GM12878 (cell line): ENCODE data around the gene ASAP2. TPM values are rescaled to one million over a fixed set of nuclear protein-coding genes. Genes with fewer than 3 reads are reported as not detected.
A peak's percentile ranks its signal among the peaks of the same experiment; 100 is the strongest.

ENCODE experiments used
- ATAC-seq: fragments of 200-7000 bp; cut with Tn5 transposase; 3 replicates; pipeline ENCODE4 v1.9.1; 2020; ENCODE audit warnings: mild to moderate bottlenecking, moderate library complexity
- BruUV-seq: library from RNA; stranded (reverse); fragments of 400-500 nt; replicated peaks from 2 replicates; lab custom pipeline; 2021; lab: Mats Ljungman, UMichigan
- CTCF ChIA-PET: fragments of 300-600 bp; sonication (Branson Sonifier 250); formaldehyde crosslinking; extraction: SDS; loops from one replicate; lab custom pipeline; 2021; ENCODE audit warnings: inconsistent platforms; lab: Yijun Ruan, JAX
- POLR2A ChIA-PET: fragments of 350-600 bp; formaldehyde crosslinking; extraction: SDS; loops from one replicate; lab custom pipeline; 2021; ENCODE audit warnings: inconsistent platforms; lab: Charles Lee
- RAD21 ChIA-PET: fragments of 300-600 bp; sonication (Branson Sonifier 250); formaldehyde crosslinking; loops from one replicate; lab custom pipeline; 2023; ENCODE audit warnings: antibody characterized with exemption; ENCODE audit not compliant: unreplicated experiment; lab: Charles Lee
- SMC1A ChIA-PET: fragments of 300-600 bp; sonication (Branson Sonifier 250); formaldehyde crosslinking; loops from one replicate; lab custom pipeline; 2023; ENCODE audit not compliant: unreplicated experiment, uncharacterized antibody; lab: Charles Lee
- DNase-seq: peaks from one replicate; pipeline ENCODE4 v3.0.0-alpha.2; 2011; ENCODE audit warnings: low read depth, low spot score
- FAIRE-seq: peaks from 3 replicates; lab custom pipeline; 2011; peaks lifted over from hg19 to GRCh38; lab: Jason Lieb, UNC
- H2AFZ ChIP-seq: 2 replicates; pipeline ENCODE4 v1.6.0; 2011; ENCODE audit warnings: low read depth, low read length, control low read depth; ENCODE audit not compliant: control insufficient read depth
- H3K27ac ChIP-seq: 2 replicates; pipeline ENCODE4 v1.5.1; 2011; ENCODE audit warnings: control low read depth; ENCODE audit not compliant: control insufficient read depth, insufficient read depth
- H3K27me3 ChIP-seq, 2 experiments: replicated peaks in 1 of 2; 2 replicates each; pipeline versions ENCODE4 v1.6.0 to v1.6.1; 2011; ENCODE audit warnings: low read length in 1 of 2; ENCODE audit not compliant: control insufficient read depth in 2 of 2, insufficient read depth in 2 of 2
- H3K36me3 ChIP-seq, 2 experiments: 2 replicates each; pipeline ENCODE4 v1.5.1; 2011; ENCODE audit warnings: low read length in 1 of 2; ENCODE audit not compliant: control insufficient read depth in 2 of 2, insufficient read depth in 2 of 2
- H3K4me1 ChIP-seq: 2 replicates; pipeline ENCODE4 v1.6.1; 2011; ENCODE audit warnings: mild to moderate bottlenecking, low read length, moderate library complexity, mixed read lengths; ENCODE audit not compliant: control insufficient read depth, insufficient read depth
- H3K4me2 ChIP-seq: 2 replicates; pipeline ENCODE4 v1.6.0; 2011; ENCODE audit warnings: control low read depth; ENCODE audit not compliant: control insufficient read depth, insufficient read depth
- H3K4me3 ChIP-seq: fragments of 200-600 bp; sonication (generic); 2 replicates; pipeline ENCODE4 v1.5.1; 2016
- H3K79me2 ChIP-seq: 2 replicates; pipeline ENCODE4 v1.6.0; 2011; ENCODE audit warnings: low read length; ENCODE audit not compliant: control insufficient read depth, insufficient read depth
- H3K9ac ChIP-seq: 2 replicates; pipeline ENCODE4 v1.8.0; 2011; ENCODE audit warnings: low read length, control low read depth, mixed read lengths; ENCODE audit not compliant: control insufficient read depth, insufficient read depth
- H3K9me3 ChIP-seq: replicated peaks from 3 replicates; pipeline ENCODE4 v1.5.1; 2011; ENCODE audit warnings: mild to moderate bottlenecking, low read length; ENCODE audit not compliant: control insufficient read depth, insufficient read depth
- H4K20me1 ChIP-seq: 2 replicates; pipeline ENCODE4 v1.6.0; 2011; ENCODE audit not compliant: control insufficient read depth, insufficient read depth
- BMI1 ChIP-seq: fragments of 450-650 bp; IDR thresholded peaks from 2 replicates; pipeline ENCODE4 v1.6.1; 2016; ENCODE audit warnings: mild to moderate bottlenecking, moderate library complexity, borderline replicate concordance
- EED ChIP-seq: sonication (generic); IDR thresholded peaks from 2 replicates; pipeline ENCODE4 v1.6.1; 2016; ENCODE audit warnings: antibody characterized with exemption, low read depth
- FOXM1 ChIP-seq: IDR thresholded peaks from 2 replicates; pipeline ENCODE4 v1.6.1; 2012; ENCODE audit warnings: low read depth, mild to moderate bottlenecking, inconsistent platforms, low read length, moderate library complexity
- LARP7 ChIP-seq: fragments of 450-650 bp; IDR thresholded peaks from 2 replicates; pipeline ENCODE4 v1.6.1; 2017; ENCODE audit warnings: mild to moderate bottlenecking
- NBN ChIP-seq: fragments of 450-650 bp; IDR thresholded peaks from 2 replicates; pipeline ENCODE4 v1.6.1; 2016
- NR2C1 ChIP-seq: fragments of 450-650 bp; IDR thresholded peaks from 2 replicates; pipeline ENCODE4 v1.6.1; 2017; ENCODE audit warnings: antibody characterized with exemption, mild to moderate bottlenecking, moderate library complexity
- NR2F1 ChIP-seq: fragments of 450-650 bp; conservative IDR thresholded peaks from 2 replicates; pipeline ENCODE4 v1.6.1; 2017; ENCODE audit warnings: mild to moderate bottlenecking
- RAD21 ChIP-seq: IDR thresholded peaks from 2 replicates; pipeline ENCODE4 v1.6.1; 2011; ENCODE audit warnings: mild to moderate bottlenecking, low read depth, low read length, moderate library complexity; ENCODE audit not compliant: insufficient read depth
- SIN3A ChIP-seq: IDR thresholded peaks from 2 replicates; pipeline ENCODE4 v1.6.1; 2012; ENCODE audit warnings: low read depth, low read length, improper control_type of control experiment
- SREBF1 ChIP-seq: IDR thresholded peaks from 2 replicates; pipeline ENCODE4 v1.6.1; 2012; ENCODE audit warnings: mild to moderate bottlenecking, low read length
- TCF7 ChIP-seq: IDR thresholded peaks from 2 replicates; pipeline ENCODE4 v1.6.1; 2014; ENCODE audit warnings: antibody characterized with exemption, borderline replicate concordance
- WGBS: methylation state at CpG from one replicate; pipeline ENCODE4 v1.1.6; 2016; ENCODE audit warnings: low lambda C conversion rate; ENCODE audit not compliant: insufficient replicate concordance, insufficient coverage; ENCODE audit errors: missing lambda C conversion rate; 5-methylcytosine and 5-hydroxymethylcytosine counted together
- in situ Hi-C: fragments of 300-500 bp; cut with MboI; formaldehyde crosslinking; loops from 9 replicates; pipeline ENCODE4 v1.14.3; 2018; ENCODE audit warnings: mixed read lengths
- intact Hi-C: fragments of 100-400 bp; cut with micrococcal nuclease; formaldehyde crosslinking; loops from one replicate; pipeline ENCODE4 v1.14.2; 2022; ENCODE audit not compliant: unreplicated experiment
- polyA plus RNA-seq, 11 experiments: library from polyadenylated mRNA; depleted of rRNA in 4 of 11; unstranded in 6 of 11; stranded (reverse) in 5 of 11; fragments of >200 nt; fragmentation: Nextera tagmentation in 4 of 11; fragmentation: Illumina TruSeq in 1 of 11; extraction: Ambion mirVana in 4 of 11; extraction: Trizol in 1 of 11; gene quantifications; 1 replicate in 1 of 11; 2 replicates in 10 of 11; pipeline versions ENCODE4 v1.2.1 to v1.2.3, GENCODE V29; 2011 to 2016; ENCODE audit warnings: inconsistent platforms in 2 of 11, missing spikeins in 2 of 11, low read depth in 1 of 11
- total RNA-seq, 4 experiments: library from RNA; depleted of rRNA in 3 of 4; stranded (reverse); fragments of >200 nt in 3 of 4; fragmentation: Illumina TruSeq in 1 of 4; extraction: Trizol in 1 of 4; gene quantifications; 2 replicates each; pipeline versions ENCODE4 v1.2.1 to v1.2.3, GENCODE V29; 2013 to 2021
- TF ChIP-seq, protein P1 (sequence below): IDR thresholded peaks from 2 replicates; pipeline ENCODE4 v1.6.1; 2012; ENCODE audit warnings: mild to moderate bottlenecking, low read depth, low read length
- TF ChIP-seq, protein P2 (sequence below): IDR thresholded peaks from 2 replicates; pipeline ENCODE4 v1.6.1; 2011; ENCODE audit warnings: low read depth, low read length, improper control_type of control experiment, borderline replicate concordance

Gene ASAP2
- total and polyA plus RNA-seq, 10 of the 15 experiments (the other 5 are each of a cell fraction or from before 2014, with no cell fraction given): 0.05 to 0.27 (median 0.07) TPM; not detected in 4

DNA sequence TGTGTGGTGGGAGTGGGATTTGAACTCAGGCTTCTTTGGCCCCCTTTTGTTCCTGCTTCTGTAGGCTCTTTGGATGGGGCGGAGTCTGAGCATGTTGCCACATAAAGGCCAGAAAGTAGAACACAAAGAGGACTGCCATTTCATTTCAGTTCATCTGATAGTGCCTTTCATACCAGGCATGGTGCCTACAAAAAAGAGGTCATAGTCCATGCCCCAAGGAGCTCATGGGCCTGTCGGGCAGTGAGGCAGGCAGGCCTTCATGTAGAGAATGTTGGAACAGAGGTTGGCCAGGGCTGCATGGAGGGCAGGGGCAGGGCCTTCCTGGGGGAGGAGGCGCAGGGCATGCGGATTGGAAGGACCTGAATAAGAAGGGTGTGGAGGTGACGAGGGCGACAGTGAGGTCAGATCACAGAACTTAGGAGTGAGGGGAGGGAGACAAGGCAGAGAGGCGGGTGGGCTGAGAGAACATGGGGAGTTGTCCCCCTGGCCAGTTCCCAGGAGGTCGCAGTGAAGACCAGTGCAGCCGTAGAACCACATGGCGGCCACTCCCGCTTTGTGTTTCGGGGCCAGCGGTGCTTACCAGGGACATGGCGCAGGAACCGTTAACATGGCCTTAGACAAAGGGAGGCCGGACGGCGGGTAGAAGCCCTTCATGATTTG lies 167.6 kb downstream of the ASAP2 start:
- intact Hi-C loops: no loop called here
- no peaks in the 10 kb centered on the region for H3K79me2 ChIP-seq
- TF ChIP-seq EED (no peak), LARP7 (no peak)
- in situ Hi-C loops: loop anchor here (5.0 kb wide), 1 partner anchor 232 kb away; no protein-coding TSS in a partner anchor
- no peaks in the 10 kb centered on the region for H4K20me1 ChIP-seq
- H2AFZ ChIP-seq: no peak overlapping the region
- DNase-seq (no peak), FAIRE-seq (no peak), ATAC-seq (no peak)
- no peaks in the 10 kb centered on the region for H3K36me3 ChIP-seq
- H3K9ac ChIP-seq: no peak overlapping the region
- no peaks in the 10 kb centered on the region for H3K9me3 ChIP-seq
- H3K4me1 ChIP-seq: no peaks in the 10 kb centered on the region
- CTCF ChIA-PET: interaction anchor here (1.8 kb wide), 1 partner anchor 231 kb away, joined by 6 read pairs; no protein-coding TSS in a partner anchor
- POLR2A ChIA-PET: no interaction called here
- SMC1A ChIA-PET: interaction anchor here (0.6 kb wide), 1 partner anchor 644 kb away, joined by 3 read pairs; no protein-coding TSS in a partner anchor
- no TSS peak for BruUV-seq
- 60% methylated on average over 18 of the region's 18 CpGs for WGBS
- no peak overlapping the region for H3K4me2 ChIP-seq
- H3K4me3 ChIP-seq: no peak overlapping the region
- peaks cover 0 to 2% of the 10 kb centered on the region in 2 experiments; a peak in 2 of 4 replicates for H3K27me3 ChIP-seq
- no peak overlapping the region for H3K27ac ChIP-seq
- RAD21 ChIA-PET: interaction anchor here (0.9 kb wide), 1 partner anchor 20 kb away, joined by 3 read pairs; no protein-coding TSS in a partner anchor

DNA sequence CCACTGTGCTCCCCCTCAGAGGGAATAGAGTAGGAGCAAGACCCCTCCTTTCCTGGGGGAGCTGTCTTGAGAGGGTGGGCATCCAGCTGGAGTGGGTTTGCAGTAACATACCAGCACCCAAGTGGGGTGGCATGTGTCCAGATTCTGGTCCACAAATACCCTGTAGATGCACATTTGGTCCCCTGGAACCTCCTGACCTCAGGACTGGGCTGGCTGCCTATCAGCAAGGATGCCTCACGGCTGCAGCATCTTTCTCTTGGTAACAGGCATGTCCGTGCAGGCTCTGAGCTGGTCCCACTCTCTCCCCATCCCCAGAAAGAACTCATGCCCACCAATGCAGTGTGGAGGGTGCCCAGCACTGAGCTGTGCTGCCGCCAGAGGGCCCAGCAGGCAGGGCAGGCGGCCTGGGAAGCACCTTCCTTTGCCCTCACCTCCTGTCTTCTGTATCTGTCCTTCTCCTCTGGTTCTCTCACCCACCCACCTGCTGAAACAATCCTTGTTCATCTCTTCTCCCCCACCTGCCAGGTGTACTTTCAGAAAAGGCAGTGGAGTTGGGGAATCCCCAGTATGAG lies 169.3 kb downstream of the ASAP2 start:
- Histone ChIP-seq H3K4me3 (no peak overlapping the region), H3K4me2 (no peak overlapping the region), H3K9me3 (no peaks in the 10 kb centered on the region), H3K27me3 (peaks cover 0 to 2% of the 10 kb centered on the region in 2 experiments; a peak in 2 of 4 replicates), H4K20me1 (no peaks in the 10 kb centered on the region), H3K27ac (no peak overlapping the region), H3K36me3 (no peaks in the 10 kb centered on the region), H3K79me2 (no peaks in the 10 kb centered on the region), H3K4me1 (no peaks in the 10 kb centered on the region), H3K9ac (no peak overlapping the region), H2AFZ (no peak overlapping the region)
- RAD21 ChIA-PET: no interaction called here
- ATAC-seq: peak; percentile 93
- WGBS: 29% methylated on average over 3 of the region's 4 CpGs
- in situ Hi-C loops: no loop called here
- no peak for DNase-seq
- intact Hi-C loops: no loop called here
- no TSS peak for BruUV-seq
- POLR2A ChIA-PET: no interaction called here
- SMC1A ChIA-PET: interaction anchor here (0.9 kb wide), 1 partner anchor 232 kb away, joined by 3 read pairs; no protein-coding TSS in a partner anchor
- no peak for FAIRE-seq
- CTCF ChIA-PET: interaction anchor here (1.0 to 1.1 kb wide), 2 partner anchors 44 to 180 kb away, joined by 3 to 4 read pairs; no protein-coding TSS in a partner anchor
- TF ChIP-seq TCF7 (no peak), NR2C1 (no peak), SREBF1 (no peak), SIN3A (no peak), NR2F1 (no peak), RAD21 (0 out of 2 replicates have a peak, but pooled peaks have one; percentile 29), BMI1 (no peak), NBN (no peak), FOXM1 (no peak)
- TF ChIP-seq, protein P1, sequence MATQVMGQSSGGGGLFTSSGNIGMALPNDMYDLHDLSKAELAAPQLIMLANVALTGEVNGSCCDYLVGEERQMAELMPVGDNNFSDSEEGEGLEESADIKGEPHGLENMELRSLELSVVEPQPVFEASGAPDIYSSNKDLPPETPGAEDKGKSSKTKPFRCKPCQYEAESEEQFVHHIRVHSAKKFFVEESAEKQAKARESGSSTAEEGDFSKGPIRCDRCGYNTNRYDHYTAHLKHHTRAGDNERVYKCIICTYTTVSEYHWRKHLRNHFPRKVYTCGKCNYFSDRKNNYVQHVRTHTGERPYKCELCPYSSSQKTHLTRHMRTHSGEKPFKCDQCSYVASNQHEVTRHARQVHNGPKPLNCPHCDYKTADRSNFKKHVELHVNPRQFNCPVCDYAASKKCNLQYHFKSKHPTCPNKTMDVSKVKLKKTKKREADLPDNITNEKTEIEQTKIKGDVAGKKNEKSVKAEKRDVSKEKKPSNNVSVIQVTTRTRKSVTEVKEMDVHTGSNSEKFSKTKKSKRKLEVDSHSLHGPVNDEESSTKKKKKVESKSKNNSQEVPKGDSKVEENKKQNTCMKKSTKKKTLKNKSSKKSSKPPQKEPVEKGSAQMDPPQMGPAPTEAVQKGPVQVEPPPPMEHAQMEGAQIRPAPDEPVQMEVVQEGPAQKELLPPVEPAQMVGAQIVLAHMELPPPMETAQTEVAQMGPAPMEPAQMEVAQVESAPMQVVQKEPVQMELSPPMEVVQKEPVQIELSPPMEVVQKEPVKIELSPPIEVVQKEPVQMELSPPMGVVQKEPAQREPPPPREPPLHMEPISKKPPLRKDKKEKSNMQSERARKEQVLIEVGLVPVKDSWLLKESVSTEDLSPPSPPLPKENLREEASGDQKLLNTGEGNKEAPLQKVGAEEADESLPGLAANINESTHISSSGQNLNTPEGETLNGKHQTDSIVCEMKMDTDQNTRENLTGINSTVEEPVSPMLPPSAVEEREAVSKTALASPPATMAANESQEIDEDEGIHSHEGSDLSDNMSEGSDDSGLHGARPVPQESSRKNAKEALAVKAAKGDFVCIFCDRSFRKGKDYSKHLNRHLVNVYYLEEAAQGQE: no peak
- TF ChIP-seq, protein P2, sequence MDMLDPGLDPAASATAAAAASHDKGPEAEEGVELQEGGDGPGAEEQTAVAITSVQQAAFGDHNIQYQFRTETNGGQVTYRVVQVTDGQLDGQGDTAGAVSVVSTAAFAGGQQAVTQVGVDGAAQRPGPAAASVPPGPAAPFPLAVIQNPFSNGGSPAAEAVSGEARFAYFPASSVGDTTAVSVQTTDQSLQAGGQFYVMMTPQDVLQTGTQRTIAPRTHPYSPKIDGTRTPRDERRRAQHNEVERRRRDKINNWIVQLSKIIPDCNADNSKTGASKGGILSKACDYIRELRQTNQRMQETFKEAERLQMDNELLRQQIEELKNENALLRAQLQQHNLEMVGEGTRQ: no peak
